Stromal cell of bone marrow (primary cell): ENCODE measurements around the gene QARS1.

ENCODE experiments used
- DNase-seq: peaks from one replicate; pipeline ENCODE4 v3.0.0-alpha.2; 2012; ENCODE audit warnings: low read depth

QARS1 gene

GRCh38 chr3:49053543-49053942 is 51.0 kb downstream of the QARS1 start:
- no peak for DNase-seq
